ENCODE data around the gene PBLD. TPM values are rescaled to one million over a fixed set of nuclear protein-coding genes. Genes with fewer than 3 reads are reported as not detected.

The PBLD gene
- total and polyA plus RNA-seq, 9 of the 15 experiments (the other 6 are each of a cell fraction or from before 2014, with no cell fraction given) = 1.2 to 4.3 (median 2.5) TPM

- TF ChIP-seq, protein P1, sequence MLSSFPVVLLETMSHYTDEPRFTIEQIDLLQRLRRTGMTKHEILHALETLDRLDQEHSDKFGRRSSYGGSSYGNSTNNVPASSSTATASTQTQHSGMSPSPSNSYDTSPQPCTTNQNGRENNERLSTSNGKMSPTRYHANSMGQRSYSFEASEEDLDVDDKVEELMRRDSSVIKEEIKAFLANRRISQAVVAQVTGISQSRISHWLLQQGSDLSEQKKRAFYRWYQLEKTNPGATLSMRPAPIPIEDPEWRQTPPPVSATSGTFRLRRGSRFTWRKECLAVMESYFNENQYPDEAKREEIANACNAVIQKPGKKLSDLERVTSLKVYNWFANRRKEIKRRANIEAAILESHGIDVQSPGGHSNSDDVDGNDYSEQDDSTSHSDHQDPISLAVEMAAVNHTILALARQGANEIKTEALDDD (IDR thresholded peaks at IDR 0.05) = no peak
- TF ChIP-seq, protein P2, sequence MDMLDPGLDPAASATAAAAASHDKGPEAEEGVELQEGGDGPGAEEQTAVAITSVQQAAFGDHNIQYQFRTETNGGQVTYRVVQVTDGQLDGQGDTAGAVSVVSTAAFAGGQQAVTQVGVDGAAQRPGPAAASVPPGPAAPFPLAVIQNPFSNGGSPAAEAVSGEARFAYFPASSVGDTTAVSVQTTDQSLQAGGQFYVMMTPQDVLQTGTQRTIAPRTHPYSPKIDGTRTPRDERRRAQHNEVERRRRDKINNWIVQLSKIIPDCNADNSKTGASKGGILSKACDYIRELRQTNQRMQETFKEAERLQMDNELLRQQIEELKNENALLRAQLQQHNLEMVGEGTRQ (CRISPR knock-in tag; IDR thresholded peaks at IDR 0.05) = peak; percentile 75; the same call in 1 of the 2 replicates
- TF ChIP-seq POLR2G (IDR thresholded peaks at IDR 0.05; ENCODE audit: low read depth, low read length) (peak; percentile 30; the same call in 1 of the 2 replicates), C11orf30 (IDR thresholded peaks at IDR 0.05; ENCODE audit: low read depth) (peak; percentile 40; the same call in 1 of the 2 replicates), RAD51 (IDR thresholded peaks at IDR 0.05; ENCODE audit: borderline replicate concordance, low read depth) (peak; percentile 75), CBX1 (IDR thresholded peaks at IDR 0.05; ENCODE audit: low read depth) (no peak), MEIS2 (IDR thresholded peaks at IDR 0.05; ENCODE audit: partially characterized antibody) (no peak), ZBTB17 (CRISPR knock-in tag; IDR thresholded peaks at IDR 0.05) (no peak), REST (IDR thresholded peaks at IDR 0.05; ENCODE audit: borderline replicate concordance) (0 out of 2 replicates have a peak, but pooled peaks have one; percentile 9), REST (CRISPR knock-in tag; IDR thresholded peaks at IDR 0.05; ENCODE audit: low read depth) (no peak)
- TF ChIP-seq, protein P3, sequence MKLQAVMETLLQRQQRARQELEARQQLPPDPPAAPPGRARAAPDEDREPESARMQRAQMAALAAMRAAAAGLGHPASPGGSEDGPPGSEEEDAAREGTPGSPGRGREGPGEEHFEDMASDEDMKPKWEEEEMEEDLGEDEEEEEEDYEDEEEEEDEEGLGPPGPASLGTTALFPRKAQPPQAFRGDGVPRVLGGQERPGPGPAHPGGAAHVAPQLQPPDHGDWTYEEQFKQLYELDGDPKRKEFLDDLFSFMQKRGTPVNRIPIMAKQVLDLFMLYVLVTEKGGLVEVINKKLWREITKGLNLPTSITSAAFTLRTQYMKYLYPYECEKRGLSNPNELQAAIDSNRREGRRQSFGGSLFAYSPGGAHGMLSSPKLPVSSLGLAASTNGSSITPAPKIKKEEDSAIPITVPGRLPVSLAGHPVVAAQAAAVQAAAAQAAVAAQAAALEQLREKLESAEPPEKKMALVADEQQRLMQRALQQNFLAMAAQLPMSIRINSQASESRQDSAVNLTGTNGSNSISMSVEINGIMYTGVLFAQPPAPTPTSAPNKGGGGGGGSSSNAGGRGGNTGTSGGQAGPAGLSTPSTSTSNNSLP (IDR thresholded peaks at IDR 0.05; ENCODE audit: borderline replicate concordance, low read depth, low read length) = peak; percentile 58; the same call in 1 of the 2 replicates
- TF ChIP-seq, protein P4, sequence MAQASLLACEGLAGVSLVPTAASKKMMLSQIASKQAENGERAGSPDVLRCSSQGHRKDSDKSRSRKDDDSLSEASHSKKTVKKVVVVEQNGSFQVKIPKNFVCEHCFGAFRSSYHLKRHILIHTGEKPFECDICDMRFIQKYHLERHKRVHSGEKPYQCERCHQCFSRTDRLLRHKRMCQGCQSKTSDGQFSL (CRISPR knock-in tag; IDR thresholded peaks at IDR 0.05) = no peak
- TF ChIP-seq, protein P4 (tag; IDR thresholded peaks at IDR 0.05) = 0 out of 4 replicates have a peak, but pooled peaks of 1 of the 2 experiments have one; percentile 37
These were observed 1.0 kb upstream of the PBLD start (continued) for GRCh38 chr10:68333440-68334431.
